Right lobe of liver (tissue), 6 donors: ENCODE data around the gene DUSP12. TPM values are rescaled to one million over a fixed set of nuclear protein-coding genes. Genes with fewer than 3 reads are reported as not detected.
A peak's percentile ranks its signal among the peaks of the same experiment; 100 is the strongest.

Source experiments
- ATAC-seq, 4 donors: fragments of 200-7000 bp; cut with Tn5 transposase; one replicate each; pipeline ENCODE4 v1.9.1; 2020; ENCODE audit warnings: mild to moderate bottlenecking in 4 of 4, moderate library complexity in 4 of 4
- DNase-seq, 3 donors: peaks; one replicate each; pipeline ENCODE4 v3.0.0-alpha.2; 2020
- H3K27ac ChIP-seq, 3 donors: fragments of 200-600 bp; one replicate each; pipeline ENCODE4 v1.8.0; 2022
- H3K27me3 ChIP-seq, 2 donors: fragments of 200-600 bp; one replicate each; pipeline ENCODE4 v1.8.0; 2022
- H3K36me3 ChIP-seq, 4 donors: fragments of 200-600 bp; sonication (generic) in 1 of 4; one replicate each; pipeline versions ENCODE4 v1.5.1 to v1.8.0; 2017 to 2022; ENCODE audit warnings: control low read depth in 1 of 4
- H3K4me1 ChIP-seq, 4 donors: fragments of 200-600 bp; sonication (generic) in 1 of 4; one replicate each; pipeline versions ENCODE4 v1.5.1 to v1.8.0; 2017 to 2022; ENCODE audit warnings: control low read depth in 1 of 4
- H3K4me3 ChIP-seq, 3 donors: fragments of 200-600 bp; one replicate each; pipeline ENCODE4 v1.8.0; 2022
- H3K9me3 ChIP-seq, 4 donors: fragments of 200-600 bp; sonication (generic) in 1 of 4; one replicate each; pipeline versions ENCODE4 v1.5.1 to v1.8.0; 2017 to 2022; ENCODE audit warnings: control low read depth in 1 of 4
- POLR2A ChIP-seq: fragments of 450-650 bp; IDR thresholded peaks from one replicate; pipeline ENCODE4 v1.6.1; 2017; ENCODE audit warnings: antibody characterized with exemption, mild to moderate bottlenecking
- WGBS: methylation state at CpG from one replicate; pipeline ENCODE4 v1.1.6; 2018; ENCODE audit warnings: low coverage, low lambda C conversion rate; ENCODE audit not compliant: insufficient coverage; ENCODE audit errors: missing lambda C conversion rate; 5-methylcytosine and 5-hydroxymethylcytosine counted together
- intact Hi-C, 2 donors: fragments of 100-400 bp; cut with DNase I; formaldehyde crosslinking; loops; one replicate each; pipeline versions ENCODE4 v1.11.2 to v1.14.1; 2022
- long read RNA-seq: library from polyadenylated mRNA; unstranded; transcript quantifications from one replicate; pipeline ENCODE4 v2.0.0, GENCODE V29; 2019
- total RNA-seq, 6 experiments: library from RNA; depleted of rRNA in 2 of 6; stranded (reverse); fragments of >200 nt in 2 of 6; fragmentation: NEBNext Ultra II Directional in 3 of 6; extraction: Animal tissue kit (Norgen Biotek cat#: 25700) in 3 of 6; gene quantifications; one replicate each; pipeline versions ENCODE4 v1.1.0 to v1.2.4, GENCODE V29; 2016 to 2023
- TF ChIP-seq, protein P1 (sequence below), 4 donors: fragments of 200-600 bp in 3 of 4; fragments of 450-650 bp in 1 of 4; IDR thresholded peaks; one replicate each; pipeline versions ENCODE4 v1.5.1 to v1.8.0; 2016 to 2022; ENCODE audit warnings: antibody characterized with exemption in 4 of 4, mild to moderate bottlenecking in 2 of 4
- donor health status: DM: no; HTN: yes; CAD: no.
- donor health status: DM: no; HTN: no; CAD: no.
- donor health status: DM: no; HTN: no; CAD: no.
- donor health status: DM: no; HTN: yes; CAD: no.
- donor health status: DM: no; HTN: yes; CAD: no.

DUSP12 gene, protein sequence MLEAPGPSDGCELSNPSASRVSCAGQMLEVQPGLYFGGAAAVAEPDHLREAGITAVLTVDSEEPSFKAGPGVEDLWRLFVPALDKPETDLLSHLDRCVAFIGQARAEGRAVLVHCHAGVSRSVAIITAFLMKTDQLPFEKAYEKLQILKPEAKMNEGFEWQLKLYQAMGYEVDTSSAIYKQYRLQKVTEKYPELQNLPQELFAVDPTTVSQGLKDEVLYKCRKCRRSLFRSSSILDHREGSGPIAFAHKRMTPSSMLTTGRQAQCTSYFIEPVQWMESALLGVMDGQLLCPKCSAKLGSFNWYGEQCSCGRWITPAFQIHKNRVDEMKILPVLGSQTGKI
- total RNA-seq, result 1 to 10 TPM; 4.0 to 7.1 (median 4.7) TPM
- long read RNA-seq, partial matches to known transcripts, result 0 of 5 reads
- long read RNA-seq, other reads (novel, unspliced or antisense), result 3 of 5 reads

DNA sequence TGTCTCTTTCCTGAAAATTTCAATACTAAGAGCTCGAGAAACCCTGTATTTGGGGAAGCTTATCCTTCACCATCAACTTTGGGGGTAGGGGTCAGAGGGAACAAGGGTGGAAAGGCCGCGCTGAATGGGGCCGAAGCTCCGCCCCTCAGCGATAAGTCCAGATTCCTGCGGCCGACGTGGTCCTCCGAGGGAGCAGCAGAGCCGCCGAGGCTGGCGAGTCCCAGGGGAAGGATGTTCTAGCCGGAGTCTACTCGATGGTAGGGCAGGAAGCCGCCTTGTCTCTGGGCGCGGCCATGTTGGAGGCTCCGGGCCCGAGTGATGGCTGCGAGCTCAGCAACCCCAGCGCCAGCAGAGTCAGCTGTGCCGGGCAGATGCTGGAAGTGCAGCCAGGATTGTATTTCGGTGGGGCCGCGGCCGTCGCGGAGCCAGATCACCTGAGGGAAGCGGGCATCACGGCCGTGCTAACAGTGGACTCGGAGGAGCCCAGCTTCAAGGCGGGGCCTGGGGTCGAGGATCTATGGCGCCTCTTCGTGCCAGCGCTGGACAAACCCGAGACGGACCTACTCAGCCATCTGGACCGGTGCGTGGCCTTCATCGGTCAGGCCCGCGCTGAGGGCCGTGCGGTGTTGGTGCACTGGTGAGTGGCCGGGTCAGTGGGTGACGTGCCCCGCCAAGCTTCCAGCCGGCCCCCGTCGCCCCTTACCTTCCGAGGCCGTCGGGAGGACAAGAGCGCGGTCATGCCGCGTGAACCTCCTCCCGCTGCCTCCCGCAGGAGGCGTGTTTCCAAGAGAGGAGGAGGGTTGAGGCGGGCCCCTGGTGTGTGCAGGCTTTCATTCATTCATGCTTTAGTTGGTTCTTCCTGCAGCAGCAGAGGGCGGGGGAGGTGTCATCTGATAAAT, at the start of gene DUSP12:
Gene DUSP12, plus strand, starts transcription at position 278 of the 899 bp plus-strand sequence. Its CDS starts 16 bp downstream, at position 294.
- ATAC-seq (peak; percentile 99), DNase-seq (peak; percentile 92 to 94 (median 93))
- WGBS, result 0% methylated on average over 21 of the region's 65 CpGs
- Histone ChIP-seq H3K9me3 (no peaks in the 10 kb centered on the region), H3K36me3 (peaks cover 0 to 34% (median 17%) of the 10 kb centered on the region in 4 donors), H3K27ac (peak within 1 kb of the TSS; percentile 63 to 77 (median 73)), H3K4me3 (peak within 1 kb of the TSS; percentile 70 to 98 (median 92)), H3K27me3 (no peaks in the 10 kb centered on the region), H3K4me1 (peaks cover 0 to 8% (median 5%) of the 10 kb centered on the region in 4 donors)
- intact Hi-C loops, result loop anchor here in 1 of 2 donors (10.0 kb wide), 1 partner anchor 265 kb away; no protein-coding TSS in a partner anchor
- TF ChIP-seq, protein P1, sequence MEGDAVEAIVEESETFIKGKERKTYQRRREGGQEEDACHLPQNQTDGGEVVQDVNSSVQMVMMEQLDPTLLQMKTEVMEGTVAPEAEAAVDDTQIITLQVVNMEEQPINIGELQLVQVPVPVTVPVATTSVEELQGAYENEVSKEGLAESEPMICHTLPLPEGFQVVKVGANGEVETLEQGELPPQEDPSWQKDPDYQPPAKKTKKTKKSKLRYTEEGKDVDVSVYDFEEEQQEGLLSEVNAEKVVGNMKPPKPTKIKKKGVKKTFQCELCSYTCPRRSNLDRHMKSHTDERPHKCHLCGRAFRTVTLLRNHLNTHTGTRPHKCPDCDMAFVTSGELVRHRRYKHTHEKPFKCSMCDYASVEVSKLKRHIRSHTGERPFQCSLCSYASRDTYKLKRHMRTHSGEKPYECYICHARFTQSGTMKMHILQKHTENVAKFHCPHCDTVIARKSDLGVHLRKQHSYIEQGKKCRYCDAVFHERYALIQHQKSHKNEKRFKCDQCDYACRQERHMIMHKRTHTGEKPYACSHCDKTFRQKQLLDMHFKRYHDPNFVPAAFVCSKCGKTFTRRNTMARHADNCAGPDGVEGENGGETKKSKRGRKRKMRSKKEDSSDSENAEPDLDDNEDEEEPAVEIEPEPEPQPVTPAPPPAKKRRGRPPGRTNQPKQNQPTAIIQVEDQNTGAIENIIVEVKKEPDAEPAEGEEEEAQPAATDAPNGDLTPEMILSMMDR (IDR thresholded peaks at IDR 0.05), result peak in 2 of 4 donors; percentile 3 to 35
- peak; percentile 58 for TF ChIP-seq POLR2A

DNA sequence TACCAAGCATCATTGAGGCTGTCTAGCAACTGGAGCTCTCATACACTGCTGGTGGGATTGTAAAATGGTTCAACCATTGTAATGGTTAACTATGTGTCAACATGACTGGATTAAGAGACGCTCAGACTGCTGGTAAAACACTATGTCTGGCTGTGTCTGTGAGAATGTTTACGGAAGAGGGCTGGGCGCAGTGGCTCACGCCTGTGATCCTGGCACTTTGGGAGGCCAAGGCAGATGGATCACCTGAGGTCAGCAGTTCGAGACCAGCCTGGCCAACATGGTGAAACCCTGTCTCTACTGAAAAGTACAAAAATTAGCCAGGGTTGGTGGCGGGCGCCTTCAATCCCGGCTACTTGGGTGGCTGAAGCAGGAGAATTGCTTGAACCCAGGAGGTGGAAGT, 47.3 kb upstream of the DUSP12 start:
- Histone ChIP-seq H3K27ac (no peak overlapping the region), H3K4me1 (no peaks in the 10 kb centered on the region), H3K36me3 (no peaks in the 10 kb centered on the region), H3K4me3 (no peak overlapping the region), H3K9me3 (no peaks in the 10 kb centered on the region), H3K27me3 (no peaks in the 10 kb centered on the region)
- TF ChIP-seq POLR2A, result no peak
- TF ChIP-seq, protein P1 (IDR thresholded peaks at IDR 0.05), result no peak
- intact Hi-C loops, result no loop called here
- ATAC-seq (peak; percentile 66 to 97 (median 73)), DNase-seq (peak in 1 of 3 donors; percentile 48)
- 53% methylated on average over 8 of the region's 8 CpGs for WGBS

DNA sequence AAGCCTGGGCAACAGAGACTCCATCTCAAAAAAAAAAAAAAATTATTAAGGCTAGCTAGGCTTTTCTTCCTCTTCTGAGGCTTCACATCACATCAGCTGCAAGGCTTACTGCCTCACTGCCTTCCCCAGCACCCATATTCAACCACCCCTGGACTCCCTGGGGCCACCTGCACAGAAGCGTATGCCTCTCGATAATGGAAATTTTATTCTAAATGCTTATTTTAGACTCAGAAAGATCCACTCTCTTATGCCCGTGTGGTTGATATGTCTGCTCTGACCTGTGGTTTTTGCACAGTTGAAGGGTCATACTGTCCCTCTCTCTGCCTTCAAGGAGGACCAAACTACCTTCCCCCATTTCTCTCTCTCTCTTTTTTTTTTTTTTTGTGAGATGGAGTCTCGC, 44.0 kb upstream of the DUSP12 start:
- no peak overlapping the region for H3K27ac ChIP-seq
- no peaks in the 10 kb centered on the region for H3K27me3 ChIP-seq
- DNase-seq (no peak), ATAC-seq (no peak)
- intact Hi-C loops, result no loop called here
- H3K36me3 ChIP-seq, result no peaks in the 10 kb centered on the region
- H3K4me1 ChIP-seq, result no peaks in the 10 kb centered on the region
- 100% methylated on average over 2 of the region's 4 CpGs for WGBS
- TF ChIP-seq, protein P1 (IDR thresholded peaks at IDR 0.05), result no peak
- TF ChIP-seq POLR2A, result no peak
- no peak overlapping the region for H3K4me3 ChIP-seq
- H3K9me3 ChIP-seq, result no peaks in the 10 kb centered on the region

DNA sequence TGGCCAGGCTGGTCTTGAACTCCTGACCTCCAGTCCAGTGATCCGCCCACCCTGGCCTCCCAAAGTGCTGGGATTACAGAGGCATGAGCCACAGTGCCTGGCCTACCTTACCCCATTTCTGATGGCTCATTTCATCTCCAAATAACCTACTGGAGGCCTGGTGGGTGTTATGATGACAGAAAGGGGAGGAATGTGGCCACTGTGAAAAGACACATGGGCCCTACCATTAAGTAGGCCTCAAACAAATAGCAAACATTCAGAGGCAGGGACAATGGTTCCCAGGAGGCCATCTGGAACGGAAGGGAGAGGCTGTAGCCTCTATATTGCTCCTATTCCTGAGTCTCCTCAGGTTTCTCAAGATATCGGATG, 43.5 kb upstream of the DUSP12 start:
- no peak overlapping the region for H3K4me3 ChIP-seq
- no peaks in the 10 kb centered on the region for H3K36me3 ChIP-seq
- no peak for DNase-seq
- WGBS, result 59% methylated on average over 3 of the region's 3 CpGs
- intact Hi-C loops, result no loop called here
- TF ChIP-seq POLR2A, result no peak
- TF ChIP-seq, protein P1 (IDR thresholded peaks at IDR 0.05), result no peak
- H3K9me3 ChIP-seq, result no peaks in the 10 kb centered on the region
- no peak overlapping the region for H3K27ac ChIP-seq
- H3K27me3 ChIP-seq, result no peaks in the 10 kb centered on the region
- ATAC-seq, result no peak
- no peaks in the 10 kb centered on the region for H3K4me1 ChIP-seq
